Kidney epithelial cell (primary cell): ENCODE data around the gene TFAP2A. TPM values are rescaled to one million over a fixed set of nuclear protein-coding genes. Genes with fewer than 3 reads are reported as not detected.
A peak's percentile ranks its signal among the peaks of the same experiment; 100 is the strongest.

ENCODE experiments used
- DNase-seq: peaks from one replicate; pipeline ENCODE4 v3.0.0-alpha.2; 2010; ENCODE audit warnings: low read depth
- H3K27me3 ChIP-seq: 2 replicates; pipeline ENCODE4 v1.6.0; 2011; ENCODE audit warnings: low read length; ENCODE audit not compliant: control insufficient read depth, insufficient read depth
- H3K36me3 ChIP-seq: 2 replicates; pipeline ENCODE4 v1.5.1; 2011; ENCODE audit warnings: low read length; ENCODE audit not compliant: control insufficient read depth, insufficient read depth
- H3K4me3 ChIP-seq: 2 replicates; pipeline ENCODE4 v1.5.1; 2011; ENCODE audit warnings: low read depth, mild to moderate bottlenecking, control low read depth, low read length
- CTCF ChIP-seq: IDR thresholded peaks from 2 replicates; pipeline ENCODE4 v1.5.1; 2011; ENCODE audit warnings: mild to moderate bottlenecking, moderate library complexity, low read length, control low read depth, inconsistent platforms; ENCODE audit not compliant: insufficient read depth, poor library complexity, severe bottlenecking
- total RNA-seq: library from RNA; depleted of rRNA; stranded (reverse); fragments of >200 nt; gene quantifications from 2 replicates; pipeline ENCODE4 v1.2.3, GENCODE V29; 2015

Gene TFAP2A
- total RNA-seq, 1 donor from 2014 or later = 11.2 TPM

GRCh38 chr6:10408457-10408856 lies 6.4 kb downstream of the TFAP2A start:
- TF ChIP-seq CTCF = no peak

GRCh38 chr6:10407674-10408054 lies 7.2 kb downstream of the TFAP2A start:
- Histone ChIP-seq H3K4me3 (peak overlapping the region; percentile 5), H3K27me3 (peaks cover 27% of the 10 kb centered on the region), H3K36me3 (no peaks in the 10 kb centered on the region)
- no peak for TF ChIP-seq CTCF
- DNase-seq = no peak

More at GRCh38 chr6:10408457-10408856, 6.4 kb downstream of the TFAP2A start:
- Histone ChIP-seq H3K4me3 (peak overlapping the region; percentile 5), H3K36me3 (no peaks in the 10 kb centered on the region), H3K27me3 (peaks cover 35% of the 10 kb centered on the region)
- DNase-seq = no peak

- no peak for DNase-seq
- no peak overlapping the region for H3K4me3 ChIP-seq
- no peaks in the 10 kb centered on the region for H3K36me3 ChIP-seq
- H3K27me3 ChIP-seq = peaks cover 25% of the 10 kb centered on the region
- no peak for TF ChIP-seq CTCF
Observed at GRCh38 chr6:10407018-10407673, 7.7 kb downstream of the TFAP2A start.

- Histone ChIP-seq H3K4me3 (no peak overlapping the region), H3K36me3 (no peaks in the 10 kb centered on the region), H3K27me3 (peaks cover 21% of the 10 kb centered on the region)
- TF ChIP-seq CTCF = no peak
- no peak for DNase-seq
Observed at GRCh38 chr6:10406556-10406955, 8.3 kb downstream of the TFAP2A start.

- H3K36me3 ChIP-seq = no peaks in the 10 kb centered on the region
- TF ChIP-seq CTCF = no peak
- H3K4me3 ChIP-seq = no peak overlapping the region
- DNase-seq = no peak
- peaks cover 16% of the 10 kb centered on the region for H3K27me3 ChIP-seq
Observed at GRCh38 chr6:10405513-10405900, 9.4 kb downstream of the TFAP2A start.
